Liver (tissue), 9 donors: ENCODE data around the gene CD47. TPM values are rescaled to one million over a fixed set of nuclear protein-coding genes. Genes with fewer than 3 reads are reported as not detected.

ENCODE experiments used
- DNase-seq: peaks from one replicate; pipeline ENCODE4 v3.0.0-alpha.2; 2017; ENCODE audit warnings: low spot score
- H3K27ac ChIP-seq, 2 donors: one replicate each; pipeline ENCODE4 v1.7.0; 2013; ENCODE audit warnings: inconsistent platforms in 2 of 2, low read length in 2 of 2, control low read depth in 1 of 2, low read depth in 1 of 2, mild to moderate bottlenecking in 1 of 2
- H3K27me3 ChIP-seq, 4 donors: one replicate each; pipeline versions ENCODE4 v1.6.1 to v1.7.0; 2013; ENCODE audit warnings: low read length in 3 of 4, inconsistent platforms in 1 of 4, mild to moderate bottlenecking in 1 of 4, moderate library complexity in 1 of 4; ENCODE audit not compliant: control insufficient read depth in 4 of 4, insufficient read depth in 4 of 4
- H3K36me3 ChIP-seq, 4 donors: one replicate each; pipeline versions ENCODE4 v1.6.1 to v1.7.0; 2013; ENCODE audit warnings: low read length in 3 of 4, mild to moderate bottlenecking in 3 of 4, low read depth in 1 of 4, moderate library complexity in 1 of 4; ENCODE audit not compliant: control insufficient read depth in 4 of 4, insufficient read depth in 3 of 4
- H3K4me1 ChIP-seq, 4 donors: one replicate each; pipeline versions ENCODE4 v1.6.1 to v1.7.0; 2013; ENCODE audit warnings: low read length in 3 of 4, mild to moderate bottlenecking in 3 of 4, moderate library complexity in 1 of 4; ENCODE audit not compliant: control insufficient read depth in 4 of 4, insufficient read depth in 4 of 4
- H3K4me3 ChIP-seq, 3 donors: one replicate each; pipeline versions ENCODE4 v1.6.1 to v1.7.0; 2013; ENCODE audit warnings: low read length in 3 of 3, control low read depth in 1 of 3, low read depth in 1 of 3, mild to moderate bottlenecking in 1 of 3
- H3K9ac ChIP-seq, 2 donors: one replicate each; pipeline ENCODE4 v1.7.0; 2013; ENCODE audit warnings: low read length in 2 of 2, mild to moderate bottlenecking in 2 of 2, moderate library complexity in 2 of 2, control low read depth in 1 of 2, low read depth in 1 of 2
- H3K9me3 ChIP-seq, 4 donors: one replicate each; pipeline versions ENCODE4 v1.6.1 to v1.7.0; 2013; ENCODE audit warnings: low read length in 3 of 4; ENCODE audit not compliant: control insufficient read depth in 4 of 4
- EGR1 ChIP-seq, 2 donors: IDR thresholded peaks; 2 replicates each; pipeline ENCODE4 v1.6.1; 2016 to 2018; ENCODE audit warnings: antibody characterized with exemption in 2 of 2, low read depth in 2 of 2
- FOXA2 ChIP-seq: IDR thresholded peaks from 2 replicates; pipeline ENCODE4 v1.6.1; 2016; ENCODE audit warnings: antibody characterized with exemption
- GABPA ChIP-seq, 2 donors: IDR thresholded peaks in 1 of 2; conservative IDR thresholded peaks in 1 of 2; 2 replicates each; pipeline ENCODE4 v1.6.1; 2016; ENCODE audit warnings: antibody characterized with exemption in 2 of 2, mild to moderate bottlenecking in 1 of 2, moderate library complexity in 1 of 2
- HNF4A ChIP-seq, 2 donors: conservative IDR thresholded peaks; 2 replicates each; pipeline ENCODE4 v1.6.1; 2016; ENCODE audit warnings: antibody characterized with exemption in 2 of 2, mild to moderate bottlenecking in 2 of 2
- HNF4G ChIP-seq: IDR thresholded peaks from 2 replicates; pipeline ENCODE4 v1.6.1; 2016; ENCODE audit warnings: antibody characterized with exemption
- JUND ChIP-seq, 2 donors: IDR thresholded peaks; 2 replicates each; pipeline ENCODE4 v1.6.1; 2016; ENCODE audit warnings: antibody characterized with exemption in 2 of 2
- NR2F2 ChIP-seq: IDR thresholded peaks from 2 replicates; pipeline ENCODE4 v1.6.1; 2016; ENCODE audit warnings: antibody characterized with exemption
- RAD21 ChIP-seq, 2 donors: IDR thresholded peaks; 2 replicates each; pipeline ENCODE4 v1.6.1; 2016; ENCODE audit warnings: antibody characterized with exemption in 2 of 2, mild to moderate bottlenecking in 2 of 2
- RXRA ChIP-seq, 2 donors: IDR thresholded peaks; 2 replicates each; pipeline ENCODE4 v1.6.1; 2017 to 2018; ENCODE audit warnings: antibody characterized with exemption in 2 of 2, mild to moderate bottlenecking in 1 of 2
- SP1 ChIP-seq: IDR thresholded peaks from 2 replicates; pipeline ENCODE4 v1.6.1; 2018; ENCODE audit warnings: antibody characterized with exemption, mild to moderate bottlenecking
- TAF1 ChIP-seq: conservative IDR thresholded peaks from 2 replicates; pipeline ENCODE4 v1.6.1; 2016; ENCODE audit warnings: antibody characterized with exemption, mild to moderate bottlenecking
- YY1 ChIP-seq: IDR thresholded peaks from 2 replicates; pipeline ENCODE4 v1.6.1; 2016; ENCODE audit warnings: antibody characterized with exemption, mild to moderate bottlenecking
- ZBTB33 ChIP-seq: IDR thresholded peaks from 2 replicates; pipeline ENCODE4 v1.6.1; 2016; ENCODE audit warnings: antibody characterized with exemption
- WGBS: extraction: QIAGEN DNeasy Blood & Tissue Kit; methylation state at CpG from one replicate; pipeline ENCODE4 v1.1.7; 2013; 5-methylcytosine and 5-hydroxymethylcytosine counted together
- polyA plus RNA-seq, 2 donors: library from polyadenylated mRNA; stranded (reverse) in 1 of 2; unstranded in 1 of 2; fragments of 200-250 nt in 1 of 2; fragments of >200 nt in 1 of 2; fragmentation: Nextera tagmentation in 1 of 2; extraction: Ambion mirVana in 1 of 2; gene quantifications; one replicate each; pipeline versions ENCODE4 v1.2.1 to v1.2.3, GENCODE V29; 2013 to 2015
- total RNA-seq, 2 donors: library from RNA; depleted of rRNA; stranded (reverse); fragments of >200 nt; gene quantifications; one replicate each; pipeline ENCODE4 v1.2.3, GENCODE V29; 2014
- TF ChIP-seq, protein P1 (sequence below): fragments of 150-350 bp; IDR thresholded peaks from 2 replicates; pipeline ENCODE4 v1.5.1; 2017; ENCODE audit warnings: improper control_type of control experiment, low read depth, low read length; ENCODE audit not compliant: missing input control
- TF ChIP-seq, protein P2 (sequence below): IDR thresholded peaks from 2 replicates; pipeline ENCODE4 v1.6.1; 2016; ENCODE audit warnings: antibody characterized with exemption, mild to moderate bottlenecking
- TF ChIP-seq, protein P3 (sequence below): IDR thresholded peaks from 2 replicates; pipeline ENCODE4 v1.6.1; 2016; ENCODE audit warnings: antibody characterized with exemption
- donor health status: healthy.
- donor health status: healthy.
- donor health status: healthy.
- donor health status: healthy.
- donor health status: healthy.

CD47 gene
- total and polyA plus RNA-seq, 4 donors, result 23.4 to 39.5 (median 33.9) TPM

- Histone ChIP-seq H3K4me1 (no peaks in the 10 kb centered on the region), H3K4me3 (no peak overlapping the region), H3K27ac (no peak overlapping the region), H3K9me3 (no peaks in the 10 kb centered on the region), H3K27me3 (no peaks in the 10 kb centered on the region), H3K9ac (no peak overlapping the region), H3K36me3 (peaks cover 2 to 7% (median 4%) of the 10 kb centered on the region in 4 donors)
- TF ChIP-seq TAF1 (no peak), JUND (IDR thresholded peaks at IDR 0.05) (no peak), GABPA (IDR thresholded peaks at IDR 0.05 in 1 of 2, conservative IDR thresholded peaks at IDR 0.05 in 1 of 2) (no peak), RXRA (IDR thresholded peaks at IDR 0.05) (no peak), ZBTB33 (no peak), NR2F2 (no peak), SP1 (no peak), HNF4G (no peak), EGR1 (IDR thresholded peaks at IDR 0.05; ENCODE audit: low read depth in 2 of 2) (no peak)
- TF ChIP-seq, protein P1, sequence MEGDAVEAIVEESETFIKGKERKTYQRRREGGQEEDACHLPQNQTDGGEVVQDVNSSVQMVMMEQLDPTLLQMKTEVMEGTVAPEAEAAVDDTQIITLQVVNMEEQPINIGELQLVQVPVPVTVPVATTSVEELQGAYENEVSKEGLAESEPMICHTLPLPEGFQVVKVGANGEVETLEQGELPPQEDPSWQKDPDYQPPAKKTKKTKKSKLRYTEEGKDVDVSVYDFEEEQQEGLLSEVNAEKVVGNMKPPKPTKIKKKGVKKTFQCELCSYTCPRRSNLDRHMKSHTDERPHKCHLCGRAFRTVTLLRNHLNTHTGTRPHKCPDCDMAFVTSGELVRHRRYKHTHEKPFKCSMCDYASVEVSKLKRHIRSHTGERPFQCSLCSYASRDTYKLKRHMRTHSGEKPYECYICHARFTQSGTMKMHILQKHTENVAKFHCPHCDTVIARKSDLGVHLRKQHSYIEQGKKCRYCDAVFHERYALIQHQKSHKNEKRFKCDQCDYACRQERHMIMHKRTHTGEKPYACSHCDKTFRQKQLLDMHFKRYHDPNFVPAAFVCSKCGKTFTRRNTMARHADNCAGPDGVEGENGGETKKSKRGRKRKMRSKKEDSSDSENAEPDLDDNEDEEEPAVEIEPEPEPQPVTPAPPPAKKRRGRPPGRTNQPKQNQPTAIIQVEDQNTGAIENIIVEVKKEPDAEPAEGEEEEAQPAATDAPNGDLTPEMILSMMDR, result no peak
- TF ChIP-seq, protein P2, sequence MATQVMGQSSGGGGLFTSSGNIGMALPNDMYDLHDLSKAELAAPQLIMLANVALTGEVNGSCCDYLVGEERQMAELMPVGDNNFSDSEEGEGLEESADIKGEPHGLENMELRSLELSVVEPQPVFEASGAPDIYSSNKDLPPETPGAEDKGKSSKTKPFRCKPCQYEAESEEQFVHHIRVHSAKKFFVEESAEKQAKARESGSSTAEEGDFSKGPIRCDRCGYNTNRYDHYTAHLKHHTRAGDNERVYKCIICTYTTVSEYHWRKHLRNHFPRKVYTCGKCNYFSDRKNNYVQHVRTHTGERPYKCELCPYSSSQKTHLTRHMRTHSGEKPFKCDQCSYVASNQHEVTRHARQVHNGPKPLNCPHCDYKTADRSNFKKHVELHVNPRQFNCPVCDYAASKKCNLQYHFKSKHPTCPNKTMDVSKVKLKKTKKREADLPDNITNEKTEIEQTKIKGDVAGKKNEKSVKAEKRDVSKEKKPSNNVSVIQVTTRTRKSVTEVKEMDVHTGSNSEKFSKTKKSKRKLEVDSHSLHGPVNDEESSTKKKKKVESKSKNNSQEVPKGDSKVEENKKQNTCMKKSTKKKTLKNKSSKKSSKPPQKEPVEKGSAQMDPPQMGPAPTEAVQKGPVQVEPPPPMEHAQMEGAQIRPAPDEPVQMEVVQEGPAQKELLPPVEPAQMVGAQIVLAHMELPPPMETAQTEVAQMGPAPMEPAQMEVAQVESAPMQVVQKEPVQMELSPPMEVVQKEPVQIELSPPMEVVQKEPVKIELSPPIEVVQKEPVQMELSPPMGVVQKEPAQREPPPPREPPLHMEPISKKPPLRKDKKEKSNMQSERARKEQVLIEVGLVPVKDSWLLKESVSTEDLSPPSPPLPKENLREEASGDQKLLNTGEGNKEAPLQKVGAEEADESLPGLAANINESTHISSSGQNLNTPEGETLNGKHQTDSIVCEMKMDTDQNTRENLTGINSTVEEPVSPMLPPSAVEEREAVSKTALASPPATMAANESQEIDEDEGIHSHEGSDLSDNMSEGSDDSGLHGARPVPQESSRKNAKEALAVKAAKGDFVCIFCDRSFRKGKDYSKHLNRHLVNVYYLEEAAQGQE, result no peak
- no peak for DNase-seq
Measured at GRCh38 chr3:108065096-108065495, 25.7 kb downstream of the CD47 start.

DNA sequence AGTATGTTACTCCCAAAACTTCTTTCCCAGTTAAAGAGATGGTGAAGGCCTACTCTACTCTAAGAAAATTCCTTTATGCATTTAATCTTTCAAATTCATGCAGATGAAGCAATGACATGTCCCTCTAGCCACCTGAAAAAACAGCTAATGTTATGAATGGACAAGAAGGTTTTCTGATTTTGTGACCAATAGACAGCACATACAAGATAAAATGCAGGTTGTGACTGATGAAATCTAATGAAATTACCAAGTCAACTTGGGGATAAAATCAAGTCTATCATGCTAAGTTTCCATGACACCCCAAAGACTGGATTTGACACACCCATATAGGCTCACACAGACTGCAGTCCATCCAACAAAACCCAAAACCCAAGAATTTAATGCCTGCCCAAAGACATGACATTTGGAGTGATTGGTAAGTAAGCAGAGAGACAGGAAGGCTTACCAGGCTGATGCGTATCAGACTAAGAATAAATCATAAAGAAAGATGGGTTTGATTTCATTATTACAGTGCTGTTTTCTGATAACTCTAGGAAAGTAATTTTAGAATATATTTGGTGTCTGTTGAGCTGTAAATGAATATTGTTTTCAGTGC, 26.4 kb downstream of the CD47 start:
- Histone ChIP-seq H3K4me1 (no peaks in the 10 kb centered on the region), H3K36me3 (peaks cover 2 to 10% (median 4%) of the 10 kb centered on the region in 4 donors)
- DNase-seq, result no peak

More for the DNA sequence above, 26.4 kb downstream of the CD47 start:
- H3K9ac ChIP-seq, result no peak overlapping the region
- TF ChIP-seq HNF4A (conservative IDR thresholded peaks at IDR 0.05), result no peak
- no peak for TF ChIP-seq YY1
- TF ChIP-seq TAF1, result no peak
- no peak for TF ChIP-seq SP1
- no peak for TF ChIP-seq NR2F2
- TF ChIP-seq RAD21 (IDR thresholded peaks at IDR 0.05), result no peak
- TF ChIP-seq, protein P3, sequence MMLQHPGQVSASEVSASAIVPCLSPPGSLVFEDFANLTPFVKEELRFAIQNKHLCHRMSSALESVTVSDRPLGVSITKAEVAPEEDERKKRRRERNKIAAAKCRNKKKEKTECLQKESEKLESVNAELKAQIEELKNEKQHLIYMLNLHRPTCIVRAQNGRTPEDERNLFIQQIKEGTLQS, result no peak
- TF ChIP-seq FOXA2, result no peak
- TF ChIP-seq GABPA (IDR thresholded peaks at IDR 0.05 in 1 of 2, conservative IDR thresholded peaks at IDR 0.05 in 1 of 2), result no peak
- no peak for TF ChIP-seq JUND (IDR thresholded peaks at IDR 0.05)
- TF ChIP-seq HNF4G, result no peak
- TF ChIP-seq EGR1 (IDR thresholded peaks at IDR 0.05; ENCODE audit: low read depth in 2 of 2), result no peak
- TF ChIP-seq, protein P1, result no peak
- no peak overlapping the region for H3K4me3 ChIP-seq
- WGBS, result 99% methylated on average over 1 of the region's 1 CpG
- no peak overlapping the region for H3K27ac ChIP-seq
- no peaks in the 10 kb centered on the region for H3K27me3 ChIP-seq
- H3K9me3 ChIP-seq, result no peaks in the 10 kb centered on the region
